Fibroblast of skin of right quadriceps (primary cell): ENCODE results near the gene SURF2.
"Not testable (repeated sequence)": the region's sequence is repeated elsewhere in the genome, so short reads cannot be mapped to it uniquely, and the experiment has no call there.

Experiments
- DNase-seq: peaks from one replicate; pipeline ENCODE4 v3.0.0-alpha.2; 2013

The SURF2 gene

DNA sequence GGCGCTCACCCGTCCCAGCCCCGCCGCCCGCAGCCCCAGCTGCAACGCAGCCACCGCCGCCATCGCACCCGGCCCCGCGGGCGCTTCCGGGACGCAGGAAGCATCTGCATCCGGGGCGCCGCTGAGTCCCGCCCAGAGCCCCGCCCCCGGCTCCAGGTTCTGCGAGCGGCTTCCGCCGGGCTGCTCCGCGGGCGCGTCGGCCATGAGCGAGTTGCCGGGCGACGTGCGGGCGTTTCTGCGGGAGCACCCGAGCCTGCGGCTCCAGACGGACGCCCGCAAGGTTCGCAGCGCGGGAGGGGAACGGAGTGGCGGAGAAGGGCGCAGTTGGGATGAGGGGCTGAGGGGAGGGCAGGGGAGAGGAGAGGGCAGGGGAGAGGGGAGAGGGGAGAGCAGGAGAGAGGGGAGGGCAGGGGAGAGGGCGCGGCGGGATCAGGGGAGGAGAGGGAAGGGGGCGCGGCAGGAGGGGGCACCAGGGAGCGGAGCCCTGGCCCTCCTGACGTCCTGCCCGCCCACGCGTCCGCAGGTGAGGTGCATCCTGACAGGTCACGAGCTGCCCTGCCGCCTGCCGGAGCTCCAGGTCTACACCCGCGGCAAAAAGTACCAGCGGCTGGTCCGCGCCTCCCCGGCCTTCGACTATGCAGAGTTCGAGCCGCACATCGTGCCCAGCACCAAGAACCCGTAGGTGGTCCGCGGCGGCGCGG is at the start of gene SURF2, which contains the start of gene SURF1:
SURF2 (plus strand) TSS at position 160 of the 701 bp plus-strand sequence; CDS start at position 203, 43 bp downstream.
SURF1 (minus strand) TSS at position 97 of the 701 bp plus-strand sequence; CDS start at position 63, 34 bp downstream.
- peak; percentile 72 for DNase-seq

DNA sequence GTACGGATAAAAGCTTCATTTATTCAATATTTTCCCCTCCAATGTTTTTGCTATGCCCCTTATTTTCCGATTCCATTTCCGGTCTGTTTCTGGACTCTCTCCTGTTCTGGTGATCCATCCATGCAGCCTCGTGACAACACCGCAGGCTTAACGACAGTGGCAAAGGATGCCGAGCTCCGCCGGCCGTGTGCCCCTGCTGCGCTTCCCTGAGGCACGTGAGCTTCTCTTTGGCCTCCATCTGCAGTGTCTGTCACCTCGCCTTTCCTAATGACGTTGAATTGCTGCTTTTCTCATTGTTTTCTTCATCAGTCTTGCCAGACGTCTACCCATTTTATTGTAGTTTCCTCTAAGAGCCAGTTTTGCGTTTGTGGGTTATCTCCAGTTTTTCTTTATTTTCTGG is 49.0 kb upstream of the SURF2 start:
- DNase-seq: no peak

DNA sequence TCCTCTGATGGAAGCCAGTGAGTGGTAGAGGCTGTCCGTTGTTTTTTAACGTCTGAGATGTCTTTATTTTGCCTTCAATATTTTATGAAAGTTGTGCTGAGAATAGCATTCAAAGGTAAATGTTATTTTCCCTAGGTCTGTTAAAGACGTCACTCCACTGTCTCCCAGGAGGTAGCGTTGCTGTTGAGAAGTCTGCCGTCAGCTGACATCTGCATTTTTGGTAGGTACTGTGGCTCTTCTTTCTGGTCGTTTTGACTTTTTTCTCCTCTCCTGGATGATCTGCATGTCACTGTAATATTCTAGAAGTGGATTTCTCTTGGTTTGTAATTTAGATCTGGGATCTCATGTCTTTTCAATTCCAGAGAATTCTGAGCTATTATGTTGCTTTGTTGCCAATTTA is 46.7 kb upstream of the SURF2 start:
- DNase-seq: no peak

DNA sequence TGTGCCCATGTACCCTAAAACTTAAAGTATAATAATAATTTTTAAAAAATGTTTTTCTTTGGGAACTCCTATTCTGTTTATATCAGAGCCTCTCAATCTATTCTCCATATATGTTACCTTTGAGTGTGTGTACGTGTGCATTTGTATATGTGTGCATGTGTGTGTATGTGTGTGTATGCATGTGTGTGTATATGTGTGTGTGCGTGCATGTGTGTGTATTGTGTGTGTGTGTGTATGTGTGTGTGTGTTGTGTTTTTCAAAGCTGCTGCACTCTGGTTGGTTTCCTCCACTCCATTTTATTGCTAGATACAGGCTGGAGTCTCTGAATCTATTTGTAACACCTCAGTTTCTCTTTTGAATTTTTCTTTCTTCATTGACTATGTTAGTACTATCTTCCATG is 40.4 kb upstream of the SURF2 start:
- no peak for DNase-seq

GRCh38 chr9:133317551-133317950 is 38.8 kb upstream of the SURF2 start:
- DNase-seq: not testable (repeated sequence)

GRCh38 chr9:133320421-133320881 is 35.9 kb upstream of the SURF2 start:
- DNase-seq: no peak

DNA sequence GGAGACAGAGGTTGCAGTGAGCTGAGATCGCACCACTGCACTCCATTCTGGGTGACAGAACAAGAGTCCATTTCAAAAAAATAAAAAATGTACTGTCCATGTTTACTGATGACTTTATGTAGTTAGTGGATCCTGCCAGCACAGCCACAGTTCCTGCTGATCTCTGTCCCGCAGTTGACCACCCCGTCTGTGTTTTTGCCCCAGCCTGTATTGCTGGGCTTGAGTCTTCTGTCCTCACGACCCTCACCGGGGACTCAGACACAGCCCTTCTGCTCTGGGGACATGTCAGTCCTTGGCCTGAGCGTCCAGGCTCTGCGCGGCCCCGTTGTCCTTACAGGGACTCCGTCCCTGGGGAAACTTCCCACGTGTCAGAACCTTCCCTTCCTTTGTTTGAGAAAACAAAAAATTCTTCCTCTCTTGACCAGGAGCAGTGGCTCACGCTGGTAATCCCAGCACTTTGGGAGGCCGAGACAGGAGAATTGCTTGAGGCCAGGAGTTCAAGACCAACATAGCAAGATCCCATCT is 34.9 kb upstream of the SURF2 start:
- DNase-seq: no peak

DNA sequence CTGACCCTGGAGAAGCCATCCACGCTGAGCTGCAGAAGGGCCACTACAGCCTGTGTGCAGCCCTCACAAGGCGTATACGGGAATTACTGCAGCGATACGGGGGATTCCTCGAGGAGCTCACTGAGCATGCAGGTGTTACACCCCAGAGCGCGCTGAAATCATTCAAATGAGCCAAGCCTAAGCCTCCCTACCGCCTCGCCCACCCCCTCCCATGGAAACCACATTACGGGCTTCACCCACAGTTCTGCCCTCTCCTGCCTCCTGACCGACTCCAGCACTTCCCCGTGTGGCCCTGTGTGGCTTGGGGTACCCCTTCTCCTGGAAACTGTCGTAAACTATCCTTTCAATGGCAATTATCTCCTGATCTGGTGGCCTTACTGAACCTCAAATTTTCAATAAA is 33.6 kb upstream of the SURF2 start:
- no peak for DNase-seq

DNA sequence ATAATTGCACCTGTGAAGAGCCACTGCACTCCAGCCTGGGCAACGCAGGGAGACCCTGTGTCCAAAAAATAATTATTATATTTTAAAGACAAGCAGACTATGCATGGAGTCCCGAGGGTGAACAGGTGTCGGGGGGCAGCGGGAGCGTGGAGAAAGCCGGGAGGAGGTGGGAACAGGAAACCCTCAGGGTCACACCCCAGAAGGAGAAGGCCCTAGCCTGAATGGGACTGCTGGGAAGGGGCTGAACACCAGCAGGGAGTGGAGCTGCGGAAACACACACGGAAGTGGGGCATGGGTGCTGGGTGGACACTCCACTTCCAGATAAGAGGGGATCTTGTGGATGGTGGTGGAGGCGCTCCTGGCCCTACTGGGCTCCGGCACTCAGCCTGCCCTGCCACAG is 33.1 kb upstream of the SURF2 start:
- DNase-seq: no peak

DNA sequence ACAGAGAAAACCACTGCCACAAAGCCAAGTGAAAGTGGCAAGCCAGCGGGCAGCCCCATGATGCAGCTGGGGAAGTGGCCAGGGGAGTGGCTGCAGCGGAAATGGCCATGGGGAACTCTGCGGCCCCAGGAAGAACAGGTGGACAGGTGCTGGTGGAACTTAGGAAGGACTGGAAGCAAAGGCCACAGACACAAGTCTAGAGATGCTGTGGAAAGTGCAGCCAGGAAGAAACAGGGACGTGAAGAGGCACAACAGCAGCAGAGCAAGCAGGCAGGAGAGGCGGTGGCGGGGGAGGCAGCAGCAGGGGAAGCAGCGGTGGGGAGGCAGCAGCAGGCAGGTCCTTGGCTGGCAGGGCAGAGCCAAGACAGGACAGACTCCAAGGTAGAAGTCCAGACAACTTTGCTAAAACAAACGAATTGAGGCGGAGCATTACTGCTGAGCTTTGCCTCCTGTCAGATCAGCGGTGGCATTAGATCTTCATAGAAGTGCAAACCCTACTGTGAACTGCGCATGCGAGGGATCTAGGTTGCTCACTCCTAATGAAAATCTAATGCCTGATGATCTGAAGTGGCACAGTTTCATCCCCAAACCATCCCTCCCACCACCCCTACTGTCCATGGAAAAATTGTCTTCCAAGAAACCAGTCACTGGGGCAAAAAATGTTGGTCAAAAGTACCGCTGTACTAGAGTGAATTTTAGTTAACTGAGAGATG is 32.2 kb upstream of the SURF2 start:
- DNase-seq: no peak

GRCh38 chr9:133327021-133327420 is 29.3 kb upstream of the SURF2 start:
- DNase-seq: not testable (repeated sequence)

DNA sequence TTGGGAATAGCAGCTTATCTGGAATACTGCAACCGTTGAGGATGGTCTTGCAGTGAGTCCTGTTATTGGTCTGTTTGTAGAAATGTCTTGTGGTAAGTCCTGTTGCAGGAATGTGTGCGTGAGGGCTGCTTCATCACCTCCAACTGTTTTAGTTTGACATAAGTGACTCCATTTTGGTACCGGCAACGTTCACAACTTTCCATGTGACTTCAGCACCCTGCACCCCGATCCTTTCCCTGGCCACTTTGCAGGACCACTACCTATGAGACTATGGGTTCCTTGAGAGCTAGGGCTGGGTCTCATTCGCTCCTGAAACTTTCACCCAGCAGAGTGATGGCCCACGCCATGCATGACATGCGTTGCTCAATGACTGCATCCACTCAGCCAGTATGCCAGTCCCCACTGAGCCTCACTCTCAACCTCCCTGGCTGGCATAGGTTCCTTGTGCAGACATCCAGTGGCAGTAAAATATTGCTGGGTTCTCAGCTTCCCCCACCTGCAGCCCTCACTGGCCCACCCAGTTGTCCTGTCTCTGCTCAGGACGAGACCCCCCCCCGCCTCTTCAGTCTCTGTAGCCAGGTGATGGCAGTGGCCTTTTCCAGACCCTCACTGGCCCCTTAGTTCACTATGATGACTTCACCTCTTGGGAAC is 28.4 kb upstream of the SURF2 start:
- DNase-seq: no peak

DNA sequence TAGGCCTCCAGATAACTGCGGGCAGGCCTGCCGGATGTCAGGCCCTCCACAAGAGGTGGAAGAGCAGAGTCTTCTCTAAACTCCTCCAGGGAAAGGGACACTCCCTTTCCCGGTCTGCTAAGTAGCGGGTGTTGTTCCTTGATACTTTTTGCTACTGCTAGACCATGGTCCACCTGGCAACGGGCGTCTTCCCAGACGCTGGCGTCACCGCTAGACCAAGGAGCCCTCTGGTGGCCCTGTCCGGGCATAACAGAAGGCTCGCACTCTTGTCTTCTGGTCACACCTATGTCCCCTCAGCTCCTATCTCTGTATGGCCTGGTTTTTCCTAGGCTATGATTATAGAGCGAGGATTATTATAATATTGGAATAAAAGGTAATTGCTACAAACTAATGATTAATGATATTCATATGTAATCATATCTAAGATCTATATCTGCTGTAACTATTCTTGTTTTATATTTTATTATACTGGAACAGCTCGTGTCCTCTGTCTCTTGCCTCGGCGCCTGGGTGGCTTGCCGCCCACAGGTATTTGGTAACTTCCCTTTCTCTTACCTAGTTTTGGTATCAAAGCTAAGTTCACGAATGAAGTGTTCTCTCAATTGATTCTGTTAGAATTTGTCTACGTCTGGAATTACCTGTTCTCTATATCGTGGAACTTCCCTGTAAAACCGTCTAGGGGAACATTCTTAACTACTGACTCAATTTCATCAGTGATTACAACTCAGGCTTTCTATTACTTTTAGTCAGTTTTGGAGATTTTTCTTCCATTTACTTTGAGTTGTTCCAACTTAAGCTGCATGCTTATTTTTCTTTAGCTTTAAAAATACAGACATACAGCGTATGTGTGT is 26.8 kb upstream of the SURF2 start:
- not testable (repeated sequence) for DNase-seq

DNA sequence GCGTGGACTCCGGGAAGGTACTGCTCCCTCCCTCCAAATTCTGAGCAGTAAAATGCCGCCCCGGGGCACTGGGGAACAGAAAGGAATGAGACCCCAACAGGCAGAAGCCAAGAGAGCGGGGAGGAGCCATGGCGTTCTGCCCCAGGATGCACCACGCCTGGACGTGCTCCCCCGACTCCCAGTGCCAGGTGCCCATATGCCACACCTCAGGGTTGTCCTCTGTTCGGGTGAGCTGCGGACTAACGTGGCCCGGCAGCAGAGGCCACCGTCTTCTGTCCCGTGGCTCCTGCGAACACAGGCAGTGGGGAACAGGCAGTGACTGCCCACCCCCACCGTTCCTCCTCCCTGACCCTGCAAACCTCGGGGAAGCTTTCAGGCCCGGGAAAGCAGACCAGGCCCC is 25.1 kb upstream of the SURF2 start:
- DNase-seq: no peak

- no peak for DNase-seq
Observed at GRCh38 chr9:133331641-133332380, 24.5 kb upstream of the SURF2 start.

GRCh38 chr9:133332381-133332730 is 24.0 kb upstream of the SURF2 start:
- no peak for DNase-seq

GRCh38 chr9:133333011-133333410 is 23.3 kb upstream of the SURF2 start:
- no peak for DNase-seq

- no peak for DNase-seq
Observed at GRCh38 chr9:133333566-133333965, 22.8 kb upstream of the SURF2 start.

- DNase-seq: no peak
Observed at GRCh38 chr9:133334161-133334560, 22.2 kb upstream of the SURF2 start.

GRCh38 chr9:133334888-133335287 is 21.5 kb upstream of the SURF2 start:
- DNase-seq: not testable (repeated sequence)

- peak; percentile 89 for DNase-seq
Observed at GRCh38 chr9:133335924-133336811, 20.2 kb upstream of the SURF2 start, which contains the start of gene SURF6. TSS of gene SURF6 (minus strand) at chr9:133336188. CDS start at chr9:133336132, 56 bp downstream.
